ENCODE data around the gene NKTR. TPM values are rescaled to one million over a fixed set of nuclear protein-coding genes. Genes with fewer than 3 reads are reported as not detected.

The NKTR gene
- total RNA-seq, 1 donor from 2014 or later = 196 TPM

- no peak overlapping the region for H3K27ac Mint-ChIP-seq (ENCODE audit: unreplicated experiment)
- H3K4me1 Mint-ChIP-seq (ENCODE audit: low read depth, unreplicated experiment) = peaks cover 17% of the 10 kb centered on the region
- no peak overlapping the region for H3K4me3 Mint-ChIP-seq (ENCODE audit: unreplicated experiment)
- H3K9me3 Mint-ChIP-seq (ENCODE audit: unreplicated experiment) = peaks cover 27% of the 10 kb centered on the region
- TF ChIP-seq CTCF (IDR thresholded peaks at IDR 0.05; ENCODE audit: partially characterized antibody, unreplicated experiment) = no peak
- DNase-seq = no peak
- peaks cover 22% of the 10 kb centered on the region for H3K36me3 Mint-ChIP-seq (ENCODE audit: unreplicated experiment)
- peaks cover 7% of the 10 kb centered on the region for H3K27me3 Mint-ChIP-seq (ENCODE audit: unreplicated experiment)
These were observed 72.0 kb downstream of the NKTR start for GRCh38 chr3:42672515-42672914.

DNA sequence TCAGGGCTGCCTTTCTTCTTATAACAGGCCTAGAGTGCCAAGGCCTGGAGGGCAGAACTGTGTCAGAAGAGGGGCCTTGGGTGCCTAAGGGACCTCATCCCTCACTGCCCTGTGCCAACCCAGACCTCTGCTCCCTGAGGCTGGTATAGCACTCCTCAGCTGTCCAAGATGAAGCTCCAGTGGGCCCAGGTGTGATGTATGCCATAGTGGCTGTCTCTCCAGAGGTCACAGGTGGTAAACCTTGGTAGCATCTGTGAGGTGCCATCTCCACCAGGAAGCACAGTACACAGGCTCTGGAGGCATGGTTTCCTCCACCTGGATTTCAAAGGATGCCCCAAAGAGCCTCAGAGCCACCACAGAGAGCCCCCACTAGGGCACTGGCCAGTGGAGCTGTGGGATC, 72.6 kb downstream of the NKTR start:
- no peak for DNase-seq
- H3K27me3 Mint-ChIP-seq (ENCODE audit: unreplicated experiment) = peaks cover 2% of the 10 kb centered on the region
- H3K4me3 Mint-ChIP-seq (ENCODE audit: unreplicated experiment) = no peak overlapping the region
- peaks cover 25% of the 10 kb centered on the region for H3K9me3 Mint-ChIP-seq (ENCODE audit: unreplicated experiment)
- TF ChIP-seq CTCF (IDR thresholded peaks at IDR 0.05; ENCODE audit: partially characterized antibody, unreplicated experiment) = no peak
- H3K27ac Mint-ChIP-seq (ENCODE audit: unreplicated experiment) = no peak overlapping the region
- peaks cover 11% of the 10 kb centered on the region for H3K4me1 Mint-ChIP-seq (ENCODE audit: low read depth, unreplicated experiment)
- peaks cover 28% of the 10 kb centered on the region for H3K36me3 Mint-ChIP-seq (ENCODE audit: unreplicated experiment)

GRCh38 chr3:42674146-42674545, 73.7 kb downstream of the NKTR start:
- Mint-ChIP-seq H3K4me1 (ENCODE audit: low read depth, unreplicated experiment) (peaks cover 2% of the 10 kb centered on the region), H3K36me3 (ENCODE audit: unreplicated experiment) (peaks cover 30% of the 10 kb centered on the region), H3K27ac (ENCODE audit: unreplicated experiment) (no peak overlapping the region), H3K4me3 (ENCODE audit: unreplicated experiment) (no peak overlapping the region), H3K9me3 (ENCODE audit: unreplicated experiment) (peaks cover 19% of the 10 kb centered on the region), H3K27me3 (ENCODE audit: unreplicated experiment) (no peaks in the 10 kb centered on the region)
- DNase-seq = no peak
- TF ChIP-seq CTCF (IDR thresholded peaks at IDR 0.05; ENCODE audit: partially characterized antibody, unreplicated experiment) = no peak

DNA sequence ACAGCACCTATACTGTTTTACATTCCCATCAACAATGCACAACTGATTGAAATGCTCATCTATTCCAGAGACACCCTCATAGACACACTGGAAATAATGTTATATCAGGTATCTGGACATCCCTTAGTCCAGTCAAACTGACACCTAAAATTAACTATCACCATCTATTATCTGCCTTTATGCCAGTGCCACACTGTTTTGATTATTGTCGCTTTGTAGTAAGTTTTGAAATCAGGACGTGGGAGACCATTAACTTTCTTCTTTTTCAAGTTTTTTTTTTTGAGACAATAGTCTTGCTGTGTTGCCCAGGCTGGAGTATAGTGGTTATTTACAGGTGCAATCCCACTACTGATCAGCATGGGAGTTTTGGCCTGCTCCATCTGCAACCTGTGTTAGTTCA, 75.4 kb downstream of the NKTR start:
- Mint-ChIP-seq H3K4me1 (ENCODE audit: low read depth, unreplicated experiment) (no peaks in the 10 kb centered on the region), H3K27ac (ENCODE audit: unreplicated experiment) (no peak overlapping the region), H3K9me3 (ENCODE audit: unreplicated experiment) (peaks cover 19% of the 10 kb centered on the region), H3K36me3 (ENCODE audit: unreplicated experiment) (peaks cover 38% of the 10 kb centered on the region), H3K4me3 (ENCODE audit: unreplicated experiment) (no peak overlapping the region), H3K27me3 (ENCODE audit: unreplicated experiment) (no peaks in the 10 kb centered on the region)
- DNase-seq = no peak
- TF ChIP-seq CTCF (IDR thresholded peaks at IDR 0.05; ENCODE audit: partially characterized antibody, unreplicated experiment) = no peak

DNA sequence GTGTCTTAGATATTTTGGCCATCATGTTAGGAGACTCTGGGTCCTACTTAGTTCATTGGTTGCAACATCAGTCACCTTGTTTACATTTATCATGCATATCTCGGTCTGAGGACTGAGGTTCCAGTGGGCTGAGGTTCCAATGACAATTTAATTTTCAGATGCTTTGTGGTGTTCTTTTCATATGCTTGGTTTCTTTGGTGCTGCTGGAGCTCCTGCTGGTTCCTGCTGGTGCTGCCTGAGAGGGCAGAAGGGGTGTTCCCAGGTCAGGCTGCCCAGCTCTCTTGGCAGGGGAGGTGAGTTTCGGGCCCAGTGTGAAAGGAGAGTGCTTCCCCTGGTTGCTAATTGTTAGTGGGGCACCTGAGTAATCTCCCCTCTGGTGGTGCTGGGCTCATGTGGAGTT, 78.0 kb downstream of the NKTR start:
- H3K4me1 Mint-ChIP-seq (ENCODE audit: low read depth, unreplicated experiment) = no peaks in the 10 kb centered on the region
- no peak overlapping the region for H3K27ac Mint-ChIP-seq (ENCODE audit: unreplicated experiment)
- TF ChIP-seq CTCF (IDR thresholded peaks at IDR 0.05; ENCODE audit: partially characterized antibody, unreplicated experiment) = no peak
- no peaks in the 10 kb centered on the region for H3K27me3 Mint-ChIP-seq (ENCODE audit: unreplicated experiment)
- H3K9me3 Mint-ChIP-seq (ENCODE audit: unreplicated experiment) = peaks cover 20% of the 10 kb centered on the region
- no peak overlapping the region for H3K4me3 Mint-ChIP-seq (ENCODE audit: unreplicated experiment)
- DNase-seq = no peak
- peaks cover 38% of the 10 kb centered on the region for H3K36me3 Mint-ChIP-seq (ENCODE audit: unreplicated experiment)

Measured in glutamatergic neuron (in vitro differentiated cells).